GM12865 (cell line): ENCODE results near the gene S1PR3.

Experiments used
- DNase-seq: peaks from one replicate; pipeline ENCODE4 v3.0.0; 2010; ENCODE audit warnings: low read depth
- H3K4me3 ChIP-seq: 2 replicates; pipeline ENCODE4 v1.5.1; 2011; ENCODE audit warnings: mild to moderate bottlenecking, low read depth, low read length, control low read depth
- TF ChIP-seq, protein P1 (sequence below): IDR thresholded peaks from 2 replicates; pipeline ENCODE4 v1.5.1; 2011; ENCODE audit warnings: low read length, control low read depth, low read depth, inconsistent platforms; ENCODE audit not compliant: insufficient read depth; ENCODE audit errors: missing control alignments

The S1PR3 gene

DNA sequence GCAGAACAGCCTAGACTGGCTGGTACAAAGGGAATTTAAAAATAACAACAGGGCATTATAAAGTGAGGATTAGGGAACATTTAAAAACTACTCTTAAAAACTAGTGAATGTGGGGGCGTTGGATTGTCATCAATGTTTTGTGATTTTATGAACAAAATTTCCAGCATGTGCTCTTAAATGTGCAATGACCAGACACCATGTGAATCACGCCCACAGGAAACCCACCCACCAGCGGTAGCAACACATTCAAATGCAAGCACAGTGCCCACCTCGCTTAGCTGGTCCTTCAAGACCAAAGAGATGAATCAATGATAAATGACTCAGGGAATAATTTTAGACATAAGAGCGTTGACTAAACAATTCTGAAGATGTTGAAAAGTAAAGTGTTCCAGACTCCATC lies 40.9 kb downstream of the S1PR3 start:
- H3K4me3 ChIP-seq, result no peak overlapping the region
- no peak for DNase-seq
- TF ChIP-seq, protein P1, sequence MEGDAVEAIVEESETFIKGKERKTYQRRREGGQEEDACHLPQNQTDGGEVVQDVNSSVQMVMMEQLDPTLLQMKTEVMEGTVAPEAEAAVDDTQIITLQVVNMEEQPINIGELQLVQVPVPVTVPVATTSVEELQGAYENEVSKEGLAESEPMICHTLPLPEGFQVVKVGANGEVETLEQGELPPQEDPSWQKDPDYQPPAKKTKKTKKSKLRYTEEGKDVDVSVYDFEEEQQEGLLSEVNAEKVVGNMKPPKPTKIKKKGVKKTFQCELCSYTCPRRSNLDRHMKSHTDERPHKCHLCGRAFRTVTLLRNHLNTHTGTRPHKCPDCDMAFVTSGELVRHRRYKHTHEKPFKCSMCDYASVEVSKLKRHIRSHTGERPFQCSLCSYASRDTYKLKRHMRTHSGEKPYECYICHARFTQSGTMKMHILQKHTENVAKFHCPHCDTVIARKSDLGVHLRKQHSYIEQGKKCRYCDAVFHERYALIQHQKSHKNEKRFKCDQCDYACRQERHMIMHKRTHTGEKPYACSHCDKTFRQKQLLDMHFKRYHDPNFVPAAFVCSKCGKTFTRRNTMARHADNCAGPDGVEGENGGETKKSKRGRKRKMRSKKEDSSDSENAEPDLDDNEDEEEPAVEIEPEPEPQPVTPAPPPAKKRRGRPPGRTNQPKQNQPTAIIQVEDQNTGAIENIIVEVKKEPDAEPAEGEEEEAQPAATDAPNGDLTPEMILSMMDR, result no peak

DNA sequence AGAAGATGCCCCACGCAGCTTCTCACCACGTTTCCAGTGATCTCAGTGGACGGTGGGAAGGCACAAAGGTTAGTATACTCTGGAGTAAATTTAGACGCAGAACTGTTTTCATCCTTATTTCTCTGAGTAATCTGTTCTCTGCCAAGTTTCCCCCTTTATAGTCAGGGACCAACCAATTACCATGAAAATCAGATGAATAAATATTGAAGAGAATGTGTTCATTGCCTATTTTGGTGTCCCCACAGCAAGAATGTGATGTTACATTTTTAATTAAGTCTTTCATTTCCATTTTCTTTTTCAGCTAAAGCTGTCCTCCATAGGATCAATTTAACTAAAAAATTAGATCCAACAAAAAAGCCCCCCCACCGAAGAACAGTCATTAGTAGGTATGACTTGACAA lies 41.4 kb downstream of the S1PR3 start:
- no peak for DNase-seq
- no peak overlapping the region for H3K4me3 ChIP-seq
- TF ChIP-seq, protein P1, result no peak

DNA sequence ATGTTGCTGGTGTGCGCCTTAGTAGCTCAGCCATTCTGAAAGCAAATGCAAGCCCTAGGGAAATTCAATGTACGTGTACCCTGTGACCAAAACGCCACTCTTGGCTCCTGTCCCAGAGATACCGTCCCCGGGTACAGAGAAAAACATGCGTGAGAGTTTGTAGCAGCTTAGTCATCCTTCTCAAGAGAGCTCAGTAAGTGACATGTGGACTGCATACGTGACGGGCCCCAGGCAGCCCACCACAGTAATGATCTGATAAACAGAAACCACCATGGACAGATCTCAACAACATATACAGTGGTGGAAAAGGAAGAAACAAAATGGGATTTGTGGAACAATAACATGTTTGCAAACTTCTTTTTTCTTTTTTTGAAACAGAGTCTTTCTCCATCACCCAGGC lies 45.1 kb downstream of the S1PR3 start:
- TF ChIP-seq, protein P1, result no peak
- DNase-seq, result no peak
- H3K4me3 ChIP-seq, result no peak overlapping the region

GRCh38 chr9:89036891-89037290 lies 45.6 kb downstream of the S1PR3 start:
- H3K4me3 ChIP-seq, result no peak overlapping the region
- DNase-seq, result no peak
- TF ChIP-seq, protein P1, result no peak

GRCh38 chr9:89037346-89037745 lies 46.1 kb downstream of the S1PR3 start:
- TF ChIP-seq, protein P1, result no peak
- H3K4me3 ChIP-seq, result no peak overlapping the region
- DNase-seq, result no peak

GRCh38 chr9:89037891-89038290 lies 46.6 kb downstream of the S1PR3 start:
- no peak for DNase-seq
- H3K4me3 ChIP-seq, result no peak overlapping the region
- TF ChIP-seq, protein P1, result no peak

DNA sequence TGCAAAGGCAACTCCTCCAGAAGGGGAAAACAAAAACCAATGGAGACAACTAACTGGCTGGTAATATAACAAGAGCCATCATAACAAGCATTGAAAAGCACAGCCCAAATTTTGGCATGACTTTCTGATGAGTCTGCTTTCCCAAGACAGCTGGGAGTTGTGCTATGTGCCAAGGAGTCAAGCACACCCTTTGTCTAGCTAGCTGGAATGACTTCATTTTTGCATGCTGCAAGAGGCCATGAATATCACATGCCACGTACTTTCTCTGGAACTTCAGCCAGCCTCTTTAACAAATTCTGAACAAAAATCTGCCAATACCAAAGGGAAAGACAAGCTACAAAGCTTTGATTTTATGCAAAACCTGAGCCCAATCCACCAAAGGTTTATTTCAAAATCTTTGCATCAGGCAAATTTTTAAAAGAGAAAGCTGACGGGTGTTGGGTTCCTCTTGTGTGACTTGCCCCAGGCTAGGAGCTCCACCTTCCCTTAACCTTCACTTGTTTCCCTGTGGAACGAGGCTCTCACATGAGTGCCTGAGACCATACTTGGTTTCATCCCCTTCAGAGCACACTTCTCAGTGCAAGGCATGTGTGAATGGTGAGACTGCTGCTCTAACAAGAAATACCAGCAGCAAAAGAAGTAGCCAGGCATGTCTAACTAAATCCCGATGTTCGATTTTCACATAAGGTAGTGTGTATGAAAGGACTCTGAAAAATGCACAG lies 47.3 kb downstream of the S1PR3 start:
- TF ChIP-seq, protein P1, result no peak
- no peak overlapping the region for H3K4me3 ChIP-seq
- no peak for DNase-seq
